HG02870 (cell line): ENCODE results near the gene INHBA.

Experiments used
- ATAC-seq: cut with Tn5 transposase; IDR thresholded peaks from one replicate; pipeline ENCODE4 v1.9.1; 2021; ENCODE audit warnings: mild to moderate bottlenecking, moderate library complexity; ENCODE audit not compliant: unreplicated experiment

The INHBA gene

GRCh38 chr7:41711283-41712064 is 8.6 kb upstream of the INHBA start:
- no peak for ATAC-seq

GRCh38 chr7:41710838-41711237 is 7.9 kb upstream of the INHBA start:
- ATAC-seq = no peak

GRCh38 chr7:41709621-41710020 is 6.7 kb upstream of the INHBA start:
- no peak for ATAC-seq

- no peak for ATAC-seq
Observed at GRCh38 chr7:41708581-41709358, 5.9 kb upstream of the INHBA start.

- no peak for ATAC-seq
Observed at GRCh38 chr7:41706228-41706930, 3.5 kb upstream of the INHBA start.

- peak; percentile 94 for ATAC-seq
Observed at GRCh38 chr7:41705109-41705901, 2.4 kb upstream of the INHBA start.

GRCh38 chr7:41701068-41701941 is 1.6 kb downstream of the INHBA start:
- ATAC-seq = no peak

- ATAC-seq = no peak
Observed at GRCh38 chr7:41700044-41700471, 2.8 kb downstream of the INHBA start.

- no peak for ATAC-seq
Observed at GRCh38 chr7:41699516-41699915, 3.4 kb downstream of the INHBA start.

GRCh38 chr7:41698726-41699125 is 4.2 kb downstream of the INHBA start:
- ATAC-seq = no peak

- ATAC-seq = no peak
Observed at GRCh38 chr7:41698114-41698513, 4.8 kb downstream of the INHBA start.

- no peak for ATAC-seq
Observed at GRCh38 chr7:41696323-41696916, 6.5 kb downstream of the INHBA start.

GRCh38 chr7:41695661-41696322 is 7.1 kb downstream of the INHBA start:
- ATAC-seq = no peak

GRCh38 chr7:41694495-41694894 is 8.4 kb downstream of the INHBA start:
- peak; percentile 44 for ATAC-seq

GRCh38 chr7:41693150-41693997 is 9.5 kb downstream of the INHBA start:
- ATAC-seq = no peak

GRCh38 chr7:41692251-41692650 is 10.6 kb downstream of the INHBA start:
- ATAC-seq = no peak

GRCh38 chr7:41691286-41692190 is 11.4 kb downstream of the INHBA start:
- no peak for ATAC-seq
